Activated CD4-positive, alpha-beta T cell treated with anti-CD3 and anti-CD28 coated beads for 4 hours (primary cell): ENCODE data around the gene ZNF846.
"Not testable (repeated sequence)": the region's sequence is repeated elsewhere in the genome, so short reads cannot be mapped to it uniquely, and the experiment has no call there.

ENCODE experiments used
- DNase-seq, 2 donors: peaks; one replicate each; pipeline ENCODE4 v3.0.0-alpha.2; 2020

Gene ZNF846

DNA sequence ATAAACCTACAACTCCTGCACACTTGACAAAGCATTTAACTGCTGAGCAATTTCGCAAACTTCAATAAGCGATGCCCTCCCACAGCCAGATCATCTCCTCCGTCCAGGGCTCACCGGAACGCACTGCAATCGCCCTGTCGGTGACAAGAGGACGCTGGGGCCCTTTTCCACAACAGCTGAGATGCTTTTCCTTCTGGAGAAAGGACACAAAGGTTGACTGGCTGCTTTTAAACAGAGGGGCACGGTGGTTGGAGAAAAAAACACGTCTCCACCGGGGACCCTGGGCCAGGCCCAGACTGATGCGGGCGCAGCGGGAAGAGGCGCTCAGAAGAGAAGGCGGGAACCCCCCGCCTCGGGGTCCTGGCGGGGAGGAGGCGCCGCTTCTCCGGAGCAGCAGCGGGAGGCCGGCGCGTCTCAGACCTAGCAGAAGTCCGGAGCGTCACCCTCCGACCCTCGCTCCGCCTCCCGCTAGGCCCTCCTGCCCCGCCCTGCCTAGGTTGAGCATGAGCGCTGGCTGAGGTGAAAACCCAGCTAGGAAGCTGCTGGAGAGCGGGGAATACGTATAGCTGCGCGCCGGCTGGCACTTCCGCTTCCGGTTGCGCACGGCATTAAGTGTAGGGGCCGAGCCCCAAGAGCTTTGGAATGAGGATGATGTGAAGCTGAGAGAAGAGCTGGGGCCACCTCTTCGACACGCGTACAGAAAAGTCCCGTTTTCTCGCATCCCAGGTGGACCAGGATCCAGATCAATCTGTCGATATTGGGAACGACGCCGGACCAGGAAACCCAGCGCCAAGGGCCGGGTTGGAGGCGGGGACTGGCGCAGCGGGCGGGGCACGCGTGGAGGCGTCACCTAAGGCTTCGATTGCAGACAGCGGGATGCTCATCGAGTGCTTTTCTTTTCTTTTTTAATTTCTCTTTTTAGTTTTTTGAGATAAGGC, at the start of gene ZNF846:
ZNF846 (minus strand) TSS at position 564 of the 938 bp plus-strand sequence. CDS start 3,788 bp downstream, outside the sequence.
- DNase-seq = peak; percentile 89 to 90

DNA sequence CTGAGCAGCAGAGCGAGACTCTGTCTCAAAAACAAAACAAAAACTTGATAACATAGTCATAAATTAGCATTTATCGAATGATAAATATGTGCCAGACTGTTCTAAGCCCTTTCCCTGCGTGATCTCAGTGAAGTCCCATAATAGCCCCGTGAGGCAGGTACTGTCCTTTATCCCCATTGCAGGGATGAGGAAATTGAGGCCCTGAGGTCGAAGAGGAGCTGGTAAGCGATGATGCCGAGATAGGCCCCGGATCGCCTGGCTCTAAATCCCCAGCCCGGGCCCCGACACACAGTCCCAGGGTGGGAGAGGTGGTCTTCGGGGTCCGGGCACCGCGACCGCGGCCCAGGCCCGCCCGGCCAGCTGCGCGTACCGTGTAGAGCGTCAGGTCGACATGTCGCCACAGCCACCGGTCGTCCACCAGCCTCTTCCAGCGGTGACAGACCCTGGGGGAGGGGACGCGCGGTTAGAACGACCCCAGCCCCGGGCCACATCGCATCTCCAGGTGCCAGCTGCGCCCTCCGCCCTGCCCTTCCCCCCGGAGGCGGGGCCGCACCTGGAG, 49.7 kb upstream of the ZNF846 start:
- no peak for DNase-seq

DNA sequence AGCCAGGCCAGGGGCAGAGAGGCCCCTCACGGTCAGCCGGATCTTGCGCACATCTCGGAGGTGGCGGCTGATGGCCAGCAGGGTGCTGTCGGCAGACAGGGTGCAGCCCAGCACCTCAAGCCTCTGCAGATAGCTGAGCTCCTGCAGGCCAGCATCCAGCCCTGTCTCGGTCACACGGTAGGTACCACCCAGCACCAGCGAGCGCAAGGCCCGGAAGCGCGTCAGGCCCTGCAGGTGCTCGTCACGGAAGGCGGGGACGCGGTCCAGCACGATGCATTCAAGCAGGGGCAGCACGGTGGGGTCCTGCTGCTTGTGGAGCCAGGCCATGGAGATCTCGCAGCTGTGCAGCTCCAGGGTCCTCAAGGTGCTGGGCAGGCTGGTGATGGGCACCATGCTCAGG, 42.6 kb upstream of the ZNF846 start:
- DNase-seq = no peak

DNA sequence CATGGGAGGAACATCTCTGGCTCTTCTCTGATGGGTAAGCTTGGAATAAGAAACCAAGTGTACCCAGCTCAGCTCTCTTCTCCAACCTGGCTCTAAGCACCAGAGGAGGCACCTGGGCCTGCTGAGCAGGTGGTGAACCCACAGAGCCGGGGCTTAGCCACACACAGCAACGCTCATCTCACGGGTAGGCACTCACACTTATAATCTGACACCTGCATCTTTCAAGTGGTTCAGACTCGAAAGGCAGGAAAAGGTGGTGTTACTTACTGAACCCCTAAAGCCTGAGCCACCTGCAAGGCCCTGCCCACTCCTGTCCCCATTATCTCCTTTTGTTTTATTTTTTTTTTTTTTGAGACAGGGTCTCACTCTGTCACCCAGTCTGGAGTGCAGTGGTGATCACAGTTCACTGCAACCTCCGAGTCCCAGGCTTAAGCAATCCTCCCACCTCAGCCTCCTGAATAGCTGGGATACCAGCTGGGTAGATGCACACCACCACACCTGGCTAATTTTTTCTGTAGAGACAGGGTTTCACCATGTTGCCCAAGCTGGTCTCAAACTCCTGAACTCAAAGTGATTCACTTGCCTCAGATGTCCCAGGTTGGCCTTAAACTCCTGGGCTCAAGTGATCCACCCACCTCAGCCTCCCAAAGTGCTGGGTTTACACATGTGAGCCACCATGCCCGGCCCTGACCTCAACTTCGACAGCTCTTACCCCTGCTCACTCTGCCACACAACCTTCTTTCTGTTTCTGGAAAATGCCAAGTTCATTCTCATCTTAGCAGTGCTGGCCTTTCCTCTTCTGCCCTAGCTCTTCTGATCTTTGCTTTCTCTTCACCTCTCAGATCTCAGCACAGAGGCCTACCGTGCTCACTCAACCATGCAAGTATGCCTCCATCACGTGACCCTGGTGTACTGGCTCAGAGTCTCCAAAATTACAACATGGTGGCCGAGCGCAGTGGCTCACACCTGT, 40.6 kb upstream of the ZNF846 start:
- no peak for DNase-seq

DNA sequence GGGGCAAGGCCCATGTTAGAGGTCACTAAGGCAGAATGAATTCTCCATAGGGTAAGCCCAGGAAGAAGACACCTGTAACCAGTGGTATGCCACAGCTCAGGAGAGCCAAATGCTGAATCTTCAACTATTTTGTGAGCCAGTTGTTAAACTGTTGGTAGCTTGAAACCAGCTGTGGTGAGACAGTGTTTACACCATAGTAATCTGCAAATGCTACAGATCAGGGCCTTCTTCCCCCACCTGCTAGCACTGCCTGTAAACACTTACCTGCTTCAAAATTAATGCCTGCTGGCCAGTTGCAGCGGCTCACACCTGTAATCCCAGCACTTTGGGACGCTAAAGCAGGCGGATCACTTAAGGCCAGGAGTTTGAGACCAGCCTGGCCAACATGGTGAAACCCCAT, 38.3 kb upstream of the ZNF846 start:
- DNase-seq = no peak

DNA sequence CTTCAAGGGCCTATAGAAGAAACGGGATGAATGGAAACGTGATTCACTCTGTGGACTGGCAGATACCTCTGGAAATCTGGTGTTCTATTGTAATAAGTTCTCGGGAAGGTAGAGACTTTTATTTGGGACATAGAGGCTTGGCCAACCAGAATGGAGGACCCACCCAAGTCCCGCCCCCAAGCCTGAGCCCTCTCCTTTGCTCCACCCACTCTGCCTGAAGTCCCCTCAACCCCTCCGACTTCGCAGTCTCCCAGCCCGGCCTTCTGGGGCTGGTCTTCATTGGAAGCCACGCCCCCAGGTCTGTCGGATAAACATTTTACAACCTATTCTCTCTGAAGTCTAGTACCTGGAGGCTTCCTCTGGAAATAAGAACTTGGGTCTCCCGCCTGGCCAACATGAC, 33.4 kb upstream of the ZNF846 start:
- no peak for DNase-seq

DNA sequence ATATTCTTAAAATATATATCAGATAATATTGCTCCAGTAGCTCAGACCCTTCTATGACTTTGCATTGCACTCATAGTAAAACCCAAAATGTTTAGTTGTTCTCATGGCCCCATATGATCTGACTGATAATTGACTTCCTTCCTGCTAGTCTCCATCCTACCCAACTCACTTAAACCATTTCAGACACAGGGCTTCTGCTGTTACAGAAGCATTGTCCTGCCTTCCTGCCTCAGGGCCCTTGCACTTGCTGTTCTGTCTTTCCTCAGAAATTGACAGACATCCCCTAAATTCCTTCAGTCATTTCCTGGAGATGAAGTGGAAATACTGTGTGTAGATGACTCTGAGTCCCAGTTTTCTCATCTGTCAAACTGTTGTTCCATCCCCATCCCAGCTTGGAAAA, 30.6 kb upstream of the ZNF846 start:
- no peak for DNase-seq

DNA sequence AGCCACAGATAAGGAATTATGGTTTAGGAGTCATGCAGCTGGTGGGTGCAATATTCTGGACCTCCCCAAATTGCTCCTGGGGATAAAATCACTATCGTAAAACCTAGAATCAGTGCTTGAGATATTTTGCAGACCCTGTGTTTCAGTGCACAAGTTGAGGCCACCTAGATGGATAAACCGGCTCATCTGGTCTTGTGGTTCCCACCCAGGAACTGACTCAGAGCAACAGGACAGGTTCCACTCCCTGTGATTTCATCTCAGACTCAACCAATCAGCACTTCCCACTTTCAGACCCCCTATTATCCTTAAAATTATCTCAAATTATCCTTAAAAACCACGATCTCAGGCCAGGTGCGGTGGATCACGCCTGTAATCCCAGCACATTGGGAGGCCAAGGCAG, 29.3 kb upstream of the ZNF846 start:
- DNase-seq = no peak

DNA sequence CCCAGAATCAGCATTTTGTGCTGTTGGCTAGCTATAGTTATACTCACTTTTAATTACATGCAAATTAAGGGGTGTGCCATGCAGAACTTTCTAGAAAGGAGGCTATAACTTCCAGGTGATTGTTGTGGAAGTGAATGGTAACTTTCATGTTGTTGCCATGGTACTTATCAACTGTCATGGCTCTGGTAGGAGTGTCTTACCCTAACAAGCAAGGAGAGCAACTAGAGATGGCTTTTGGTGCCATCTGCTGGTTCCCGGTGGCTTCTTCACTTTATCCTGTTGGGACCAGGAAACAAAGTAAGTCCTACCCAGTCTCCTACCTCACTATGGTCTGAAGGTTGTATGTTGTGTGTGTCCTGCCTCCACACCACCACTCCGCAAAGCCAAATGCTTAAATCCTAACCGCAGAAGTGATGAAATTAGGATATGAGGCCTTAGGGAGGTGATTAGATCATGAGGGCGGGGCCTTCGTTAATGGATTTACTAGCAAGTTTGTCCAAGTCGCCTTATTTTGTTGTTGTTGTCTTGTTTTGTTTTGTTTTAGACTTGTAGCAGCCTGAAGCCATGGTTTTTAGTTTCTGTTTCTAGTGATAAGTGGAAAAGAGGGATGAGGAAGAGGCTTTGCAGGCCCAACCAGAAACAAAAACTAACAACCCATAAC, 27.7 kb upstream of the ZNF846 start:
- DNase-seq = peak; percentile 76 to 84

DNA sequence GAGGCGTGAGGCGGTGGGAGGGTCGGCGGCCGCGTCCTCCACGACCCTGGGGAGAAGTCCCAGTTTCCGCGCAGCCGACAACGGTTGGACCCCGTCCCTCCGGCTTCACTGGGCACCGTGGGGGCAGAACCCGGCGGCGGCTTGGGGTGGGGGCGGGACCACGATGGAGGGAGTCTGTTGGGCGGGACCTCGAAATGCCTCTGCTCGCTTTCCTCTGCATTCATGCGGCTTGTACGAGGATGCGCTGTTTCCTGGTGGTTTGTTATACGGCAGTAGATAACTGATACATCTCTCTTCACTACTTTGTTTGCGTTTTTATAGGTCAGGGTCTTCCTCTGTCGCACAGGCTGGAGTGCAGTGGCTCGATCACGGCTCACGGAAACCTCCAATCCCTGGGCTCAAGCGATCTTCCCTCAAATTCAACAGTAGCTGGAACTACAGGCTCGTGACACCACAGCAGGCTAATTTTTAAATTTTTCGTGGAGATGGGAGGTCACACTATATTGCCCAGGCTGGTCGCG, 24.6 kb upstream of the ZNF846 start:
- peak; percentile 64 to 73 for DNase-seq

DNA sequence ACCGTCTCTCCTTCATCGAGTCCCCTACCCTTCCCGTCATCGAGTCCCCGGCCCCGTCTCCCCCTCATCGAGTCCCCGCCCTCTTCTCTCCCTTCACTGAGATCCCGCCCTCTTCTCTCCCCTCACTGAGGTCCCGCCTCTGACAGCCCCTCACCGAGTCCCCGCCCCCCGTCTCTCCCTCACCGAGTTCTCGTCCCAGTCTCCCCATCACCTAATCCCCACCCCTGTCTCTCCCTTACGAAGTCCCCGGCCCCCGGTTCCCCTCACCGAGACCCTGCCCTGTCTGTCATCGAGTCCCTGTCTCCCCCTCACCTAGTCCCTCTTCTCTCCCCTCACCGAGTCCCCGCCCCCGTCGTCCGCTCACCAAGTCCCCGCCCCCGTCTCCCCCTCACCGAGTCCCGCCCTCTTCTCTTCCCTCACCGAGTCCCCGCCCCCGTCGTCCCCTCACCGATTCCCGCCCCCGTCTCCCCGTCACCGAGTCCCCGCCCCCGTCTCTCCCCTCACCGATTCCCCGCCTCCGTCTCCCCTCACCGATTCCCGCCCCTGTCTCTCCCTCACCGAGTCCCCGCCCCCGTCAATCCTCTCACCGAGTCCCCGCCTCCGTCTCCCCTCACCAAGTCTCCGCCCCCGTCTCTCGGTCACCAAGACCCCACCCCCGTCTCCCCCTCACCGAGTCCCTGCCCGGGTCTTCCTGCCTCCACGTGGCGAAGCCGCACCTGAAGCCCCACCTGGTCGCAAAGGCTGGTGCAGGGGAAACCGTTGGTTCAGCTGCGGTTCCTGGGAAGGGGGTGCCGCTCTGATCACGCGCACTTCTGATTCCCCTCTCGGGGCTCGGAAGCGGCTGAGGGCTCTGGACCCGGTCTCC, 23.9 kb upstream of the ZNF846 start:
- DNase-seq = peak; percentile 97 to 98

DNA sequence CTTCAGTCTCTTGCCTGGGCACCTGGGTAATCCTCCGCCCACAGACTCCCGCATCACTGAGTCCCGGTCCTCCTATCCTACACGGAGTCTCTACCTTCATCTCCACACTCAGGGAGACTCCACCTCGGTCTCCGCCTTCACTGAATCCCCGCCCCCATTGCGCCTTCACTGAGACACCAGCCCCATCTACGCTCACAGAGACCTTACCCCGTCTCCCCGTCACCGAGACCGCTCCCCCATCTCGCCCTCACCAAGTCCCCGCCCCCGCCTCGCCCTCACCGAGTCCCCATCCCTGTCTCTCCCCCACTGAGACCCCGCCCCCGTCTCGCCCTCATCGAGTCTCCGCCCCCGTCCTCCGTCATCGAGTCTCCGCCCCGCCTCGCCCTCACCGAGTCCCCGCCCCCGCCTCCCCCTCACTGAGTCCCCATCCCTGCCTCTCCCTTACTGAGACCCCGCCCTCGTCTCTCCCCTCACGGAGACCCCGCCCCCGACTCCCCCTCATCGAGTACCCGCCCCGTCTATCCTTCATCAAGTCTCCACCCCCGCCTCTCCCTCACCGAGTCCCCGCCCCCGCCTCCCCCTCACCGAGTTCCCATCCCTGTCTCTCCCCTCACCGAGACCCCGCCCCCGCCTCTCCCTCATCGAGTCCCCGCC, 23.1 kb upstream of the ZNF846 start:
- DNase-seq = peak; percentile 98 to 99

DNA sequence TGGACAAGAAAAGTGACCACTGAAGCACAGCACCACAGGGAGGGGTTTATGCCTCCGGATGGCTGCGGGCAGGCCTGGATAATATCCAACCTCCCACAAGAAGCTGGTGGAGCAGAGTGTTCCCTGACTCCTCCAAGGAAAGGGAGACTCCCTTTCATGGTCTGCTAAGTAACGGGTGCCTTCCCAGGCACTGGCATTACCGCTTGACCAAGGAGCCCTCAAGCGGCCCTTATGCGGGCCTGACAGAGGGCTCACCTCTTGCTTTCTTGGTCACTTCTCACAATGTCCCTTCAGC, 22.5 kb upstream of the ZNF846 start:
- DNase-seq = not testable (repeated sequence)

DNA sequence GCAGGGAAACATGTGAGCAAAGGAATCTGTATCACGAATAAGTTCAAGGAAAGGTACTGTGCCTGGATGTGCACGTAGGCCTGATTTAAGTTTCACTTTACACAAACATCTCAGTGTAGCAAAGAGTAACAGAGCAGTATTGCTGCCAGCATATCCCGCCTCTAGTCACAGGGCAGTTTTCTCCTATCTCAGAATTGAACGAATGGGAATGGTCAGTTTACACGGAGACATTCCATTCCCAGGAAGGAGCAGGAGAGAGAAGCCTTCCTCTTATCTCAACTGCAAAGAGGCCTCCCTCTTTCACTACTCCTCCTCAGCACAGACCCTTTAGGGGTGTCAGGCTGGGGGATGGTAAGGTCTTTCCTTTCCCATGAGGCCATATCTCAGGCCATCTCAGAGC, 21.0 kb upstream of the ZNF846 start:
- not testable (repeated sequence) for DNase-seq

DNA sequence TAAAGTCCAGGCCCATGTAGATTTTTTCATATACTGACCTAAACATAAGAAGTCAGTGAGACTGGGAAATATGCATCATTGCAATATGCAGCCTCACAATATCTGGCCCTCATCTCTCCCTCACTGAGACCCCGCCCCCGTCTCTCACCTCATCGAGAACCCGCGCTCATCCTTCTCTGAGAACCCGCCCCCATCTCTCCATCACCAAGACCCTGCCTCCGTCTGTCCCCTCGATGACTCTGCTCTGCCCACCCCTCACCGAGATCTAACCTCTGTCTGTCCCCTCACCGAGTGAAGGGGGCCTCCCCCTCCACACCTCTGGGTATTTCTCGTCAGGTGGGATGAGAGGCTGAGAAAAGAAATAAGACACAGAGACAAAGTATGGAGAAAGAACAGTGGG, 20.5 kb upstream of the ZNF846 start:
- no peak for DNase-seq

DNA sequence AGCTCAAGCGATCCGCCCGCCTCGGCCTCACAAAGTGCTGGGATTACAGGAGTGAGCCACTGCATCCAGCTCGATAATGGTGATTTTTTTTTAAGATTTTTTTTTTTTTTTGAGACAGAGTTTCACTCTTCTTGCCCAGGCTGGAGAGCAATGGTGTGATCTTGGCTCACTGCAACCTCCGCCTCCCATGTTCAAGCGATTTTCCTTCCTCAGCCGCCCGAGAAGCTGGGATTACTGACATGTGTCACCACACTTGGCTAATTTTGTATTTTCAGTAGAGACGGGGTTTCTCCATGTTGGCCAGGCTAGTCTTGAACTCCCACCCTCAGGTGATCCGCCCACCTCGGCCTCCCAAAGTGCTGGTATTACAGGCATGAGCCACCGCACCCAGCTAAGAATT, 20.1 kb upstream of the ZNF846 start:
- DNase-seq = not testable (repeated sequence)

DNA sequence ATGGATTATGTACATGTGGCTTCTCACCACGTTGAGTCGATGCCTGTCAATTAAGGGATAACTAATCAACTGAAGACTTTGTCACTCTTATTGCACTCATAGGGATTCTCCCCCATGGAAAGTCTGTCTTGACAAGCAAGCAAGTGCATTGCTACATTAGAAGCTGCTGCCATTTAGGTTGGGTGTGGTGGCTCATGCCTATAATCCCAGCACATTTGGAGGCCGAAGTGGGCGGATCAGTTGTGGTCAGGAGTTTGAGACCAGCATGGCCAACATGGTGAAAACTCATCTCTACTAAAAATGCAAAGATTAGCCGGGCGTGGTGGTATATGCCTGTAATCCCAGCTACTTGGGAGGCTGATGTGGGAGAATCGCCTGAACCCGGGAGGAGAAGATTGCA, 18.3 kb upstream of the ZNF846 start:
- DNase-seq = no peak

DNA sequence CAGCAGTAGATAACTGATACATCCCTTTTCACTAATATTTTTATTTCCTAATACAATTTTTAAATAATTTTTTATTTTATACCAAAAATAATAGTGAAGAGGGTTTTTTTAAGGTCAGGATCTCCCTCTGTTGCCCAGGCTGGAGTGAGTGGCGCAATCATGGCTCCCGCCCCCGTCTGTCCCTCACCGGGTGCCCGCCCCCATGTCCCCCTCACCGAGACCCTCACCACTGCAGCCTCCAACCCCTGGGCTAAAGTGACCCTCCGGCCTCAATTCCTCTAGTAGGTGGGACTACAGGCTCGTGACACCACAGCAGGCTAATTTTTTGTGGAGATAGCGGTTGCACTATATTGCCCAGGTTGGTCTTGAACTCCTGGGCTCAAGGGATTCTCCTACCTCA, 17.8 kb upstream of the ZNF846 start:
- DNase-seq = no peak

DNA sequence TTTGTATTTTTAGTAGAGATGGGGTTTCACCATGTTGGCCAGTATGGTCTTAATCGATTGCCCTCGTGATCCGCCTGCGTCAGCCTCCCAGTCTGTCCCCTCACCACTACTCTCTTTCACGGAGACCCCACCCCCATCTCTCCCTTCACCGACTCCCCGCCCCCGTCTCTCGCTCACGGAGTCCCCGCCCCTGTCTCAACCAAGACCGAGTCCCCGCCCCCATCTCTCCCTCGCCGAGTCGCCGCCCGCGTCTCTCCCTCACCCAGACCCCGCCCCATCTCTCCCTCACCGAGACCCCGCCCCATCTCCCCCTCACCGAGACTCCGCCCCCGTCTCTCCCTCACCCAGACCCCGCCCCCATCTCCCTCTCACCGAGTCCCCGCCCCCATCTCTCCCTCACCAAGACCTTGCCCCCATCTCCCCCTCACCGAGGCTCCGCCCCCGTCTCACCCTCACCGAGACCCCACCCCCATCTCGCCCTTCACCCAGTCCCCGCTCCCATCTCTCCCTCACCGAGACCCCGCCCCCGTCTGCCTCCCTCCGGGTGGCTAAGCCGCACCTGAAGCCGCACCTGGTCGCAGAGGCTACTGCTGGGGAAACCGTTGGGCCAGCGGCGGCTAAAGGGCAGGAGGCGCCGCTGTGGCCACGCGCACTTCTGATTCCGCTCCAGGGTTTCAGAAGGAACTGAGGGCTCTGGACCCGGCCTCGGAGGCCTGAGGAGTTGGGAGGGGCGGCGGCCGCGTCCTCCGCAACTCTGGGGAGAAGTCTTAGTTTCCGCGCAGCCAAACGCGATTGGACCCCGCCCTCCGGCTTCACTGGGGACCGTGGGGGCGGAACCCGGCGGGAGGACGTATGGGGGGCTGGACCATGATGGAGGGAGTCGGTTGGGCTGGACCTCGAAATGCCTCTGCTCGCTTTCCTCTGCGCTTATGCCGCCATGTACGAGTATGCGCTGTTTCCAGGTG, 17.1 kb upstream of the ZNF846 start:
- peak; percentile 99 for DNase-seq

DNA sequence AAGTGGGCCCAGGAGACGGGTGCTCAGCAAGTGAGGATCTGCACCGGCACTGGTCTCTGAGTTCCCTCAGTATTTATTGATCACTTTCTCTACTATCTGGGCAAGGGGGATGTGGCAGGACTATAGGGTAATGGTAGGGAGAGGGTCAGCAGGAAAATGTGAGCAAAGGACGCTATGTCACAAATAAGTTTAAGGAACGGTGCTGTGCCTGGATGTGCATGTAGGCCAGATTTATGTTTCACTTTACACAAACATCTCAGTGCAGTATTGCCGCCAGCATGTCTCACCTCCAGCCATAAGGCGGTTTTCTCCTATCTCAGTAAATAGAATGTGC, 15.6 kb upstream of the ZNF846 start:
- DNase-seq = not testable (repeated sequence)
